ENCODE results near the gene SUMO4. TPM values are rescaled to one million over a fixed set of nuclear protein-coding genes. Genes with fewer than 3 reads are reported as not detected.
A peak's percentile ranks its signal among the peaks of the same experiment; 100 is the strongest.

The SUMO4 gene
- total RNA-seq, 1 donor from 2014 or later, result 3.6 TPM

GRCh38 chr6:149379977-149380376 lies 20.1 kb upstream of the SUMO4 start:
- H3K27ac Mint-ChIP-seq, result no peak overlapping the region
- peaks cover 33% of the 10 kb centered on the region for H3K36me3 Mint-ChIP-seq (ENCODE audit: insufficient read depth)
- peaks cover 12% of the 10 kb centered on the region for H3K4me1 Mint-ChIP-seq (ENCODE audit: low read depth)
- no peaks in the 10 kb centered on the region for H3K27me3 Mint-ChIP-seq
- no peak overlapping the region for H3K4me3 Mint-ChIP-seq (ENCODE audit: low read depth)
- TF ChIP-seq, protein P1, sequence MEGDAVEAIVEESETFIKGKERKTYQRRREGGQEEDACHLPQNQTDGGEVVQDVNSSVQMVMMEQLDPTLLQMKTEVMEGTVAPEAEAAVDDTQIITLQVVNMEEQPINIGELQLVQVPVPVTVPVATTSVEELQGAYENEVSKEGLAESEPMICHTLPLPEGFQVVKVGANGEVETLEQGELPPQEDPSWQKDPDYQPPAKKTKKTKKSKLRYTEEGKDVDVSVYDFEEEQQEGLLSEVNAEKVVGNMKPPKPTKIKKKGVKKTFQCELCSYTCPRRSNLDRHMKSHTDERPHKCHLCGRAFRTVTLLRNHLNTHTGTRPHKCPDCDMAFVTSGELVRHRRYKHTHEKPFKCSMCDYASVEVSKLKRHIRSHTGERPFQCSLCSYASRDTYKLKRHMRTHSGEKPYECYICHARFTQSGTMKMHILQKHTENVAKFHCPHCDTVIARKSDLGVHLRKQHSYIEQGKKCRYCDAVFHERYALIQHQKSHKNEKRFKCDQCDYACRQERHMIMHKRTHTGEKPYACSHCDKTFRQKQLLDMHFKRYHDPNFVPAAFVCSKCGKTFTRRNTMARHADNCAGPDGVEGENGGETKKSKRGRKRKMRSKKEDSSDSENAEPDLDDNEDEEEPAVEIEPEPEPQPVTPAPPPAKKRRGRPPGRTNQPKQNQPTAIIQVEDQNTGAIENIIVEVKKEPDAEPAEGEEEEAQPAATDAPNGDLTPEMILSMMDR (IDR thresholded peaks at IDR 0.05; ENCODE audit: unreplicated experiment), result no peak
- H3K9me3 Mint-ChIP-seq (ENCODE audit: low read depth), result no peaks in the 10 kb centered on the region
- DNase-seq (ENCODE audit: low spot score, unreplicated experiment), result no peak

DNA sequence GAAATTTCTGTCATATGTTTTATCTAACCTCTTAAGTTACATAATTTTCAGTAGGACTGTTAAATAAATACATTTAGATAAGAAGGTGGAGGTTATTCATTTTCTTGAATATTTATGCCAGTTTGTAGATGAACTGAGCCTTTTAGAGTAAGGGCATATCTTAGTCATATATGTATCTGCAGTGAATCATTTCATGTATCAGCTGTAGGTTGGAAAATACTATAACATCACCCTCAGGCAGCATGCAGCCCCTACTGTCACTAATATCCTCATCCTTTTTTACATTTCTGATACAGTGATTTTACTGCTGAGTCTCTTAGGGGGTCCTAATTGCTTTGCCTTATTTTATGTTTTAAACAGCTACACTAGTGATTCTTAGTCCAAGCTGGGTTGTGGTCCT lies 19.5 kb upstream of the SUMO4 start:
- Mint-ChIP-seq H3K36me3 (ENCODE audit: insufficient read depth) (peaks cover 33% of the 10 kb centered on the region), H3K27me3 (no peaks in the 10 kb centered on the region), H3K4me3 (ENCODE audit: low read depth) (no peak overlapping the region), H3K4me1 (ENCODE audit: low read depth) (peaks cover 12% of the 10 kb centered on the region), H3K9me3 (ENCODE audit: low read depth) (no peaks in the 10 kb centered on the region), H3K27ac (no peak overlapping the region)
- no peak for DNase-seq (ENCODE audit: low spot score, unreplicated experiment)
- TF ChIP-seq, protein P1 (IDR thresholded peaks at IDR 0.05; ENCODE audit: unreplicated experiment), result no peak

DNA sequence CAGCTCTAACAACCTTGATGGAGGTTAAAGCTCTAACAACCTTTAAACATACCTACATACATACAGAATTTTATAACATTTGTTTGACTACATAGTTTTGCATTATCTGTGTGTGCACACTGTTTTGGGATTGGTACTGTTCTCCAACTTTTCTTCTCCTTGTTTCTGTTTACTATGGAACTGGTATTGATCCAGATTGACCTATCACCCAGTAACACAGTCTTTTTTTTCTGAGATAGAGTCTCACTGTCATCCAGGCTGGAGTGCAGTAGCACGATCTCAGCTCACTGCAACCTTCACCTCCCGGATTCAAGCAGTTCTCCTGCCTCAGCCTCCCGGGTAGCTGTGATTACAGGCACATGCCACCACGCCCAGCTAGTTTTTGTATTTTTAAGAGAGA lies 16.7 kb upstream of the SUMO4 start:
- peak overlapping the region; percentile 59 for H3K27ac Mint-ChIP-seq
- TF ChIP-seq, protein P1 (IDR thresholded peaks at IDR 0.05; ENCODE audit: unreplicated experiment), result no peak
- no peaks in the 10 kb centered on the region for H3K27me3 Mint-ChIP-seq
- H3K36me3 Mint-ChIP-seq (ENCODE audit: insufficient read depth), result peaks cover 26% of the 10 kb centered on the region
- H3K9me3 Mint-ChIP-seq (ENCODE audit: low read depth), result no peaks in the 10 kb centered on the region
- no peak overlapping the region for H3K4me3 Mint-ChIP-seq (ENCODE audit: low read depth)
- peaks cover 17% of the 10 kb centered on the region for H3K4me1 Mint-ChIP-seq (ENCODE audit: low read depth)
- no peak for DNase-seq (ENCODE audit: low spot score, unreplicated experiment)

DNA sequence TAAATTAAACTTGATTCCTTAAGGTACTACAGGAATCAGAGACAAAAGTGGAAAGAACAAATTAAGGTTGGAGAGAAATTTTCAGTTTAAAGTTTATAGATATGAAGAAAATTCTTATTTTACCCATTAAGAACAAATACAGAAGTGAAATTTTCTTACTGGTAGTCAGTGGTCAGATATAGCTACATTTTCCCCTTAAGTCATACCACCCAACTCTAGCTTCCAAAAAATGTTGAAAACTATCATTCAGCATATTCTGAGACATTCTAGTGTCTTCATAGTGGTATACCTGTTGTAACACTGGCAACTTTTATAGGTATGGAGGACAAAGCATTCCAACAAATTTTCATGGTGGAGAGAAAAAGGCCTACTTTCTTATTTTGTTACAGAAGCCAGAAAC lies 15.6 kb upstream of the SUMO4 start:
- Mint-ChIP-seq H3K27me3 (no peaks in the 10 kb centered on the region), H3K36me3 (ENCODE audit: insufficient read depth) (peaks cover 17% of the 10 kb centered on the region), H3K4me3 (ENCODE audit: low read depth) (no peak overlapping the region), H3K4me1 (ENCODE audit: low read depth) (peaks cover 17% of the 10 kb centered on the region), H3K27ac (no peak overlapping the region), H3K9me3 (ENCODE audit: low read depth) (no peaks in the 10 kb centered on the region)
- no peak for DNase-seq (ENCODE audit: low spot score, unreplicated experiment)
- TF ChIP-seq, protein P1 (IDR thresholded peaks at IDR 0.05; ENCODE audit: unreplicated experiment), result no peak

DNA sequence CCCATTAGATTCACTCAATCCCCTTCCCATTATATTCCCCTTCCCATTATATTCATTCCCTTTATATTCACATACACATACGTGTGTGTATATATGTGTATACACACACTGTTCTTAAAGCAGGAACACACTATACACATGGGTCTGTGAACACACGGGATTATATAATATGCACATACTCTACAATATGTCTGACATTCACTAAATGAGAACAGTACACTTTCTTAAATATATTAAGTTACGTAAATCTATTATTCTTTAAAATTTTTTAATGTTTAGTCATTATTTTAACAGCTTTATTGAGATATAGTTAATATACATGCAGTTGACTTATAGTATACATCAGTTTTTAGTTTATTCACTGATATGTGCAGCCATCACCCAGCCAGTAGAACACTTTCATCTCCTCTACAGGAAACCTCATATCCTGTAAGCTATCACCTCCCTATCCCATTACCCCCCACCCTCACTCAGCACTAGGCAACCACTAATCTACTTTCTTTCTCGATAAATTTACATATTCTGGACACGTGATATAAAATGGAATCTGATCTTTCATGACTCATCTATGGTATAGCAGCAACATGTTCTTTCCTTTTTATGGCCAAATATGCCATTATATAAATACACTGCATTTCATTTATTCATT lies 13.9 kb upstream of the SUMO4 start:
- Mint-ChIP-seq H3K4me3 (ENCODE audit: low read depth) (no peak overlapping the region), H3K36me3 (ENCODE audit: insufficient read depth) (peaks cover 13% of the 10 kb centered on the region), H3K27ac (no peak overlapping the region), H3K9me3 (ENCODE audit: low read depth) (no peaks in the 10 kb centered on the region), H3K27me3 (no peaks in the 10 kb centered on the region), H3K4me1 (ENCODE audit: low read depth) (peaks cover 17% of the 10 kb centered on the region)
- TF ChIP-seq, protein P1 (IDR thresholded peaks at IDR 0.05; ENCODE audit: unreplicated experiment), result no peak
- no peak for DNase-seq (ENCODE audit: low spot score, unreplicated experiment)

All from progenitor cell of endocrine pancreas (in vitro differentiated cells).